Coronary artery (tissue), 2 donors: Measurements from ENCODE around the gene CALHM1.
"Not testable (repeated sequence)": the region's sequence is repeated elsewhere in the genome, so short reads cannot be mapped to it uniquely, and the experiment has no call there.

Experiments used
- DNase-seq: peaks from one replicate; pipeline ENCODE4 v3.0.0-alpha.2; 2017; ENCODE audit warnings: low spot score
- H3K27ac ChIP-seq, 2 donors: fragments of 200-600 bp; sonication (generic); one replicate each; pipeline ENCODE4 v1.5.1; 2016 to 2019
- H3K4me3 ChIP-seq: fragments of 200-600 bp; sonication (generic); 2 replicates; pipeline ENCODE4 v1.5.1; 2016; ENCODE audit warnings: mild to moderate bottlenecking, moderate library complexity
- TF ChIP-seq, protein P1 (sequence below): fragments of 200-600 bp; sonication (generic); IDR thresholded peaks from one replicate; pipeline ENCODE4 v1.5.1; 2019; ENCODE audit warnings: antibody characterized with exemption

The CALHM1 gene

DNA sequence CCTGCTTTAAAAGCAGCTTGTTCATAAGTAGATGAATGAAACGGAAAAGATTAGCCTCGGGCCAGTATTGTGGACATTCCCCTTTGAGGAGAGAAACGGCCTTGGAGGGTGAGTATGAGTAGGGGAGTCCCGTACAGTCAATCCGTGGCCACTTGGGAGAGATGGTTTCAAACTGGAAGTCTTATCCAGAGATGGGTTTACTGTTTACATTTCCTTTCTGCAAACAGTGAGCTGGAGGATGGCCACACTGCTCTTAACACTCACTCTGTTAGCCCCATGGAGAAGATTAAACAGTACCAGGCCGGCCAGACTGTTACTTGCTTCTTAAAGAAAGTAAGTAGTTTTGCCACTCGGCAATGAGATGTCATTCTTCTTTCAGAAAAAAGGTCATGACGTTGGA, 26.8 kb downstream of the CALHM1 start:
- Histone ChIP-seq H3K27ac (no peak overlapping the region), H3K4me3 (no peak overlapping the region)
- TF ChIP-seq, protein P1, sequence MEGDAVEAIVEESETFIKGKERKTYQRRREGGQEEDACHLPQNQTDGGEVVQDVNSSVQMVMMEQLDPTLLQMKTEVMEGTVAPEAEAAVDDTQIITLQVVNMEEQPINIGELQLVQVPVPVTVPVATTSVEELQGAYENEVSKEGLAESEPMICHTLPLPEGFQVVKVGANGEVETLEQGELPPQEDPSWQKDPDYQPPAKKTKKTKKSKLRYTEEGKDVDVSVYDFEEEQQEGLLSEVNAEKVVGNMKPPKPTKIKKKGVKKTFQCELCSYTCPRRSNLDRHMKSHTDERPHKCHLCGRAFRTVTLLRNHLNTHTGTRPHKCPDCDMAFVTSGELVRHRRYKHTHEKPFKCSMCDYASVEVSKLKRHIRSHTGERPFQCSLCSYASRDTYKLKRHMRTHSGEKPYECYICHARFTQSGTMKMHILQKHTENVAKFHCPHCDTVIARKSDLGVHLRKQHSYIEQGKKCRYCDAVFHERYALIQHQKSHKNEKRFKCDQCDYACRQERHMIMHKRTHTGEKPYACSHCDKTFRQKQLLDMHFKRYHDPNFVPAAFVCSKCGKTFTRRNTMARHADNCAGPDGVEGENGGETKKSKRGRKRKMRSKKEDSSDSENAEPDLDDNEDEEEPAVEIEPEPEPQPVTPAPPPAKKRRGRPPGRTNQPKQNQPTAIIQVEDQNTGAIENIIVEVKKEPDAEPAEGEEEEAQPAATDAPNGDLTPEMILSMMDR: no peak
- DNase-seq: no peak

DNA sequence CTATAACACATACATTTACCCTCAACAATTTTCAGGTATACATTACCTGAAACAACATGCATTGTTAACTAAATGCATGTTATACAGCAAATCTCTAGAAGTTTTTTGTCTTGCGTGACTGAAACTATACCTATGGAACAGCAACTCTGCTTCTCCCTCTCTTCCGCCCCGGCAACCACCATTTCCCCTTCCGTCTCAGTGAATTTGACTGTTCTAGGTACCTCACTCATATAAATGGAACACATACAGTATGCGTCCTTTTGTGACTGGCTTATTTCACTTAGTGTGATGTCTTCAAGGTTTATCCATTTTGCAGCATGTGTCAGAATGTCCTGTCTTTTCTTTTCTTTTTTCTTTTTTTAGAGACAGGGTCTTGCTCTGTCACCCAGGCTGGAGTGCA, 29.1 kb downstream of the CALHM1 start:
- no peak overlapping the region for H3K27ac ChIP-seq
- TF ChIP-seq, protein P1: no peak
- H3K4me3 ChIP-seq: no peak overlapping the region
- DNase-seq: no peak

DNA sequence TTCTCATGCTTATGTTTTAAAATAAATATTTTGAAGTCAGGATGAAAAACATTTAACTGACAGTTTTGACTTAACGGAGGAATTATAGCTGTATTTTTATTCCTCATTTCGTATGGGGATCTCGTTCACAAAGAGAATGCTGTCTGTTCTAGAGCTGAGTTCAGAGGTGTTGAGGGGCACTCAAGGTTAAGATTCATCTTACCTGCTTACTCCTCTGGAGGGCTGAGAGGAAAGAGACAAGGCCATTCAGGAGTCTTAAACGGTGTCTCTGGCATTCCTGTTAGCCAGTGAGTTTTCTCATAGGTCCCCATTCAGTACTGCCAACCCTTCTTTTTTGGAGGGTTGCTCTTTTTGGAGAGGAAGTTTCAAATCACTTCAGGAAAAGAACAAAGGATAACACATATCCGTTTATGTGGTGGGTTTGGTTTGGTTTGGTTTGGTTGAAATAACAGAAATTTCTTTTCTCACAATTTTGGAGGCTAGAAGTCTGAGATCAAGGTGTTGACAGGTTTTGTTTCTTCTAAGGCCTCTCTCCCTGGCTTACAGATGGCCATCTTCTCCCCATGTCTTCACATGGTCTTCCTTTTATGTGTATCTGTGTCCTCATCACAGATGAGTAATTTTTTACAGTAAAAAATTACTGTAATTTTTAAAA, 29.6 kb downstream of the CALHM1 start:
- DNase-seq: no peak
- H3K27ac ChIP-seq: no peak overlapping the region
- TF ChIP-seq, protein P1: no peak
- H3K4me3 ChIP-seq: no peak overlapping the region

DNA sequence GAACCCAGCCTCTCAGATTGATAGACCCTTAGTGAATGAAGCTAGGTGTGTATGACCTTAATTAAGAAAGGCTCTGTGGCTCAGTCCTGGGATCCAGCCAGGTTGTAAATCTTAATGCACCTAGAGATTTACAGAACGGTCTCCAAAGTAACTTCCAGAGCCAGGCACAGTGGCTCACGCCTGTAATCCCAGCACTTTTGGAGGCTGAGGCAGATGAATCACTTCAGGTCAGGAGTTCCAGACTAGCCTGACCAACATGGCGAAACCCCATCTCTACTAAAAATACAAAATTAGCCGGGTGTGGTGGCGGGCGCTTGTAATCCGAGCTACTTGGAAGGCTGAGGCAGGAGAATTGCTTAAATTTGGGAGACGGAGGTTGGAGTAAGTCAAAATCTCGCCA, 30.8 kb downstream of the CALHM1 start:
- TF ChIP-seq, protein P1: no peak
- no peak for DNase-seq
- no peak overlapping the region for H3K4me3 ChIP-seq
- H3K27ac ChIP-seq: no peak overlapping the region

DNA sequence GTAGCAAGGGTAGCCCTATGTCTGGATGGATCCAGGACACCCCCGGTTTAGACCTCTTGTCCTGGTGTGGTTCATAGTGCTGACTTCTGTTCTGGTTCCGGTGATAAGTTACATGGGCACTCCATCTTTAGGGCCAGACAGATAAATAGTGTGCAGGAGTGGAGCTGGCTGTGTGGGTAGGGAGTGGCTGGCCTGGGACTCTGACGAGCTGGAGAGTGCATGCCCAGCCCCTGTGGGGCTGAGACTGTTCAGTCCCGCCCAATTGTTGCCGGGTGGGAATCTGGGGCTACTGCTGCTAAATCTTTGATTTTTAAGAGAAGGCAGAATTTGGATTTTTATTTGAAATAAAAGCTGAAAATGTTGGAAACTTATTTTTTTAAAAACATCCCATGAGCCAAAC, 35.0 kb downstream of the CALHM1 start:
- Histone ChIP-seq H3K27ac (no peak overlapping the region), H3K4me3 (no peak overlapping the region)
- no peak for DNase-seq
- TF ChIP-seq, protein P1: no peak

DNA sequence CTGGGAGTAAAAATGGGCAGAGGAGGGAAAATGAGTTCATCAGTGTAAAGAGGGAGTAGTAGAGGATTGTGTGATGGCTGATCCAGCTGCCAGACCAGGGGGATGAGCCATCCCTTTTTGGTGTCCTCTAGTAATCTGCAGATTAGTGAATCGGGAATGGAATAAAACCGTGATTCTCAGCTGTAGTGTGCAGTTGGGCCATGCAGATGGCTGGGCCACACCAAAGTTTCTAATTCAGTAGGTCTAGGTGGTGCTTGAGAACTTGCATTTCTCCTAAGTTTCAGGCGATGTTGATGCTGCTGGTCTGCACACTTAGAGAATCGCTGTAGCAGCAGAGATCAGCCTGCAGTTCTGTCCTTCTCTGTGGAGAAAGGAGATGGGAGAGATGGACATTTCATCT, 39.6 kb downstream of the CALHM1 start:
- DNase-seq: no peak
- TF ChIP-seq, protein P1: no peak
- Histone ChIP-seq H3K27ac (no peak overlapping the region), H3K4me3 (no peak overlapping the region)

DNA sequence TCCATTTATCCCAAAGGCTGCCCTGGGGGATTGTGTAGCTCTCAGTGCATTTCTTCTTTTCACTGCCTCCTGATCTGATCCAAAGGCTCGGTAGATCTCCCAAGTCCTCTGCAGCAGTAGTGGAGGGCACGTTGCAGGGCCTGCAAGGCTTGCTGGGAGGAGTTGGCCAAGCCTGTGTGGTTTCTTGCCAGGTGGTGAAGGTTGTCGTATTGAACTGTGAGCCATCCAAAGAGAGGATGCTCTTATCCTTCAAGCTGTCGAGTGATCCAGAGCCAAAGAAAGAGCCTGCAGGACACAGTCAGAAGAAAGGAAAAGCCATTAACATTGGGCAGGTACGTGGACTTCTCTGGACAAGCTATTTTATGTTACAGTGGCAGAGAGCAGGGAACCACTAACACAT, 41.1 kb downstream of the CALHM1 start:
- Histone ChIP-seq H3K4me3 (no peak overlapping the region), H3K27ac (no peak overlapping the region)
- no peak for DNase-seq
- TF ChIP-seq, protein P1: no peak

DNA sequence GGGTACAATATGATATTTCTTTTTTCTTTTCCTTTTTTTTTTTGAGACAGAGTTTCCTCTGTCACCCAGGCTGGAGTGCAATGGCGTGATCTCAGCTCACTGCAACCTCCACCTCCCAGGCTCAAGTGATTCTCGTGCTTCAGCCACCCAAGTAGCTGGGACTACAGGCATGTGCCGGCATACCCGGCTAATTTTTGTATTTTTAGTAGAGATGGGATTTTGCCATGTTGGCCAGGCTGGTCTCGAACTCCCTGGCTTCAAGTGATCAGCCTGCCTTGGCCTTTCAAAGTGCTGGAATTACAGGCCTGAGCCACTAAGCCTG, 41.6 kb downstream of the CALHM1 start:
- not testable (repeated sequence) for H3K27ac ChIP-seq, DNase-seq, H3K4me3 ChIP-seq
